Mesendoderm (in vitro differentiated cells): ENCODE data around the gene C1QA.

Experiments used
- DNase-seq: peaks from one replicate; pipeline ENCODE4 v3.0.0; 2013
- H2AK5ac ChIP-seq: 2 replicates; pipeline ENCODE4 v1.6.1; 2013; ENCODE audit warnings: low read length, inconsistent platforms
- H2BK120ac ChIP-seq: 2 replicates; pipeline ENCODE4 v1.6.1; 2013; ENCODE audit warnings: low read depth, mild to moderate bottlenecking, low read length, moderate library complexity, mixed read lengths
- H2BK15ac ChIP-seq: replicated peaks from 2 replicates; pipeline ENCODE4 v1.6.1; 2013; ENCODE audit warnings: low read depth, mild to moderate bottlenecking, moderate library complexity
- H2BK5ac ChIP-seq: 2 replicates; pipeline ENCODE4 v1.6.1; 2013; ENCODE audit warnings: low read length, inconsistent platforms
- H3K18ac ChIP-seq: 2 replicates; pipeline ENCODE4 v1.6.1; 2013; ENCODE audit warnings: mild to moderate bottlenecking, low read length, mixed read lengths
- H3K23ac ChIP-seq: one replicate; pipeline ENCODE4 v1.6.1; 2013; ENCODE audit warnings: low read length
- H3K27ac ChIP-seq: 2 replicates; pipeline ENCODE4 v1.5.1; 2013; ENCODE audit warnings: low read depth, mild to moderate bottlenecking, inconsistent platforms, low read length, moderate library complexity
- H3K27me3 ChIP-seq: 2 replicates; pipeline ENCODE4 v1.6.1; 2013; ENCODE audit warnings: low read length, control low read depth, mild to moderate bottlenecking, inconsistent platforms; ENCODE audit not compliant: insufficient read depth, poor library complexity
- H3K36me3 ChIP-seq: 2 replicates; pipeline ENCODE4 v1.6.1; 2013; ENCODE audit warnings: low read length, inconsistent platforms; ENCODE audit not compliant: control insufficient read depth, insufficient read depth
- H3K4ac ChIP-seq: one replicate; pipeline ENCODE4 v1.6.1; 2013; ENCODE audit warnings: low read depth, mild to moderate bottlenecking, low read length, moderate library complexity
- H3K4me1 ChIP-seq: 2 replicates; pipeline ENCODE4 v1.6.1; 2013; ENCODE audit warnings: low read depth, low read length, inconsistent platforms; ENCODE audit not compliant: control insufficient read depth
- H3K4me2 ChIP-seq: 2 replicates; pipeline ENCODE4 v1.6.1; 2013; ENCODE audit warnings: low read length
- H3K4me3 ChIP-seq: 2 replicates; pipeline ENCODE4 v1.5.1; 2013; ENCODE audit warnings: mild to moderate bottlenecking, low read length
- H3K56ac ChIP-seq: one replicate; pipeline ENCODE4 v1.6.1; 2013; ENCODE audit warnings: low read length
- H3K79me1 ChIP-seq: 2 replicates; pipeline ENCODE4 v1.6.1; 2013; ENCODE audit warnings: low read length, inconsistent platforms
- H3K79me2 ChIP-seq: 2 replicates; pipeline ENCODE4 v1.6.1; 2013; ENCODE audit warnings: mild to moderate bottlenecking, low read length; ENCODE audit not compliant: control insufficient read depth, insufficient read depth
- H3K9ac ChIP-seq: 2 replicates; pipeline ENCODE4 v1.6.1; 2013; ENCODE audit warnings: low read length, inconsistent platforms
- H4K5ac ChIP-seq: one replicate; pipeline ENCODE4 v1.6.1; 2013; ENCODE audit warnings: low read length
- H4K8ac ChIP-seq: one replicate; pipeline ENCODE4 v1.6.1; 2013; ENCODE audit warnings: low read depth, mild to moderate bottlenecking, control low read depth, low read length, moderate library complexity
- WGBS: extraction: QIAGEN DNeasy Blood & Tissue Kit; methylation state at CpG from one replicate; pipeline ENCODE4 v1.1.7; 2013; ENCODE audit warnings: low lambda C conversion rate, missing lambda C conversion rate; ENCODE audit not compliant: insufficient coverage; ENCODE audit errors: extremely low coverage; 5-methylcytosine and 5-hydroxymethylcytosine counted together

C1QA gene

GRCh38 chr1:22643381-22643780 lies 7.0 kb downstream of the C1QA start, which contains the start of gene C1QC:
C1QC (plus strand) TSS chr1:22643633; CDS start chr1:22644024, 391 bp downstream.
- Histone ChIP-seq H3K79me2 (no peaks in the 10 kb centered on the region), H2BK120ac (no peak within 1 kb of the TSS), H3K23ac (no peak within 1 kb of the TSS), H3K27ac (no peak within 1 kb of the TSS), H2AK5ac (no peak within 1 kb of the TSS), H3K9ac (no peak within 1 kb of the TSS), H2BK15ac (no peak within 1 kb of the TSS), H3K56ac (no peak within 1 kb of the TSS), H3K4me1 (no peaks in the 10 kb centered on the region), H4K8ac (no peak within 1 kb of the TSS), H3K36me3 (no peaks in the 10 kb centered on the region), H3K4me2 (no peak within 1 kb of the TSS), H3K18ac (no peak within 1 kb of the TSS), H3K79me1 (no peaks in the 10 kb centered on the region), H2BK5ac (no peak within 1 kb of the TSS), H3K4me3 (no peak within 1 kb of the TSS), H3K27me3 (no peaks in the 10 kb centered on the region), H4K5ac (no peak within 1 kb of the TSS), H3K4ac (no peak within 1 kb of the TSS)
- DNase-seq: no peak
- WGBS: no CpG with 5 or more reads among the region's 8 CpGs

GRCh38 chr1:22643928-22644327 lies 7.5 kb downstream of the C1QA start:
- no peak overlapping the region for H3K4me2 ChIP-seq
- no peak overlapping the region for H3K4me3 ChIP-seq
- no peaks in the 10 kb centered on the region for H3K79me2 ChIP-seq
- WGBS: no CpG with 5 or more reads among the region's 12 CpGs
- H4K5ac ChIP-seq: no peak overlapping the region
- H2BK5ac ChIP-seq: no peak overlapping the region
- no peak for DNase-seq
- no peak overlapping the region for H4K8ac ChIP-seq
- no peak overlapping the region for H3K4ac ChIP-seq
- H3K23ac ChIP-seq: no peak overlapping the region
- no peak overlapping the region for H3K9ac ChIP-seq
- no peaks in the 10 kb centered on the region for H3K36me3 ChIP-seq
- H3K18ac ChIP-seq: no peak overlapping the region
- H3K56ac ChIP-seq: no peak overlapping the region
- no peak overlapping the region for H3K27ac ChIP-seq
- H2AK5ac ChIP-seq: no peak overlapping the region
- H3K27me3 ChIP-seq: no peaks in the 10 kb centered on the region
- no peaks in the 10 kb centered on the region for H3K4me1 ChIP-seq
- no peak overlapping the region for H2BK120ac ChIP-seq
- no peak overlapping the region for H2BK15ac ChIP-seq
- no peaks in the 10 kb centered on the region for H3K79me1 ChIP-seq

DNA sequence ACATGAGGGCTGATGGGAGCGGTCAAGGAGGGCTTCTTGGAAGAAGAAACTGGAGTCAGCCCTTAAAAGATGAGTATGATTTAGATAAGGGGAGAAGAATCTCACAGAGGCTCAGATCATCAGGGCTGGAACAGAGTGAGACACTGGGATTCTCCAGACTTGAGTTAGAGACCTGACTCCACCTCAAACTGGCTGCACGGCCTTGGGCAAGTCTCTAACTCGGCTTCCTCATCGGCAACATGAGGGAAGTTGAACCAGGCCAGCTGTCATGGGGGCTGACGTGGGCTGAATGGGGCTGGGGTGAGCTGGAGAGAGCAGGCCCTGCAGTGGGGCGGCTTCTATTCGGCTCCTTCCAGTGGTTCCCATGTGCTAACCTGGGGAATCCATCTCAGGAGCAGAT lies 9.5 kb downstream of the C1QA start:
- Histone ChIP-seq H3K4me1 (no peaks in the 10 kb centered on the region), H3K56ac (no peak overlapping the region), H3K4ac (no peak overlapping the region), H3K18ac (no peak overlapping the region), H3K79me1 (no peaks in the 10 kb centered on the region), H2BK120ac (no peak overlapping the region), H3K36me3 (no peaks in the 10 kb centered on the region), H3K23ac (no peak overlapping the region), H2AK5ac (no peak overlapping the region), H3K4me3 (no peak overlapping the region), H3K27ac (no peak overlapping the region), H2BK5ac (no peak overlapping the region), H3K79me2 (no peaks in the 10 kb centered on the region), H2BK15ac (no peak overlapping the region), H4K5ac (no peak overlapping the region), H3K9ac (no peak overlapping the region), H3K27me3 (no peaks in the 10 kb centered on the region), H4K8ac (no peak overlapping the region), H3K4me2 (no peak overlapping the region)
- DNase-seq: no peak
- WGBS: no CpG with 5 or more reads among the region's 7 CpGs

GRCh38 chr1:22646384-22646783 lies 10.0 kb downstream of the C1QA start:
- Histone ChIP-seq H3K4me3 (no peak overlapping the region), H2AK5ac (no peak overlapping the region), H3K27ac (no peak overlapping the region), H3K56ac (no peak overlapping the region), H2BK120ac (no peak overlapping the region), H4K5ac (no peak overlapping the region), H3K79me1 (no peaks in the 10 kb centered on the region), H3K36me3 (no peaks in the 10 kb centered on the region), H3K79me2 (no peaks in the 10 kb centered on the region), H3K4me1 (no peaks in the 10 kb centered on the region), H3K9ac (no peak overlapping the region), H2BK15ac (no peak overlapping the region), H3K4me2 (no peak overlapping the region), H4K8ac (no peak overlapping the region), H3K23ac (no peak overlapping the region), H3K27me3 (no peaks in the 10 kb centered on the region), H2BK5ac (no peak overlapping the region), H3K18ac (no peak overlapping the region), H3K4ac (no peak overlapping the region)
- WGBS: no CpG with 5 or more reads among the region's 1 CpG
- DNase-seq: no peak

GRCh38 chr1:22650089-22650693 lies 13.8 kb downstream of the C1QA start:
- Histone ChIP-seq H2BK15ac (no peak overlapping the region), H2AK5ac (no peak overlapping the region), H3K79me1 (no peaks in the 10 kb centered on the region), H3K23ac (no peak overlapping the region), H4K5ac (no peak overlapping the region), H3K18ac (no peak overlapping the region), H4K8ac (no peak overlapping the region), H3K27me3 (no peaks in the 10 kb centered on the region), H3K4me3 (no peak overlapping the region), H3K36me3 (no peaks in the 10 kb centered on the region), H3K27ac (no peak overlapping the region), H3K4me2 (no peak overlapping the region), H2BK5ac (no peak overlapping the region), H3K56ac (no peak overlapping the region), H3K9ac (no peak overlapping the region), H3K79me2 (no peaks in the 10 kb centered on the region), H3K4me1 (no peaks in the 10 kb centered on the region), H2BK120ac (no peak overlapping the region), H3K4ac (no peak overlapping the region)
- DNase-seq: no peak
- no CpG with 5 or more reads among the region's 13 CpGs for WGBS
